ENCODE measurements around the gene KMT2E. TPM values are rescaled to one million over a fixed set of nuclear protein-coding genes. Genes with fewer than 3 reads are reported as not detected.

The KMT2E gene
- total and polyA plus RNA-seq, 2 donors (not counting 1 experiment from before 2014, with no cell fraction given): 32.4 to 328 TPM

DNA sequence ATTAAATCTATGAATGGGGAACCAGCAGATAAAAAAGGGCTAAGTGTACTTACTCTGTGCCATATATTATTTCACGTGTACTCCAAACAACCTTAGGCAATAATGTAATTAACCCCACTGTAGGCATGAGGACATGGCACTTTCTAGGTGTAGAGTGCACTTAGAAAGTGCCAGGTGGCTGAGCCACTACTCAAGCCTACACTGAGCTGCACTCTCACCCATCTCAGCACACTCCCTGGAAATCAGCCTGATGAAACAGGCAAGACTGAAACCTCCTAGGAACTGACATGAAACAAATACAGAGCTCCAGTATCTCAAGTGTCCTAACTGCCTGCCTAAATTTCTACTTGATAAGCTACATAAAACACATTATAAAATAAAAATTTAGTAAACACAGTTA lies 147.4 kb downstream of the KMT2E start:
- peaks cover 6 to 46% of the 10 kb centered on the region in 2 experiments for H3K36me3 ChIP-seq (replicated peaks in 1 of 2; ENCODE audit: control extremely low read depth in 1 of 2, control insufficient read depth in 1 of 2, extremely low read depth in 1 of 2, insufficient read depth in 2 of 2, low read length in 1 of 2)
- DNase-seq (no peak), ATAC-seq (ENCODE audit: low read depth) (no peak)
- TF ChIP-seq, protein P1, sequence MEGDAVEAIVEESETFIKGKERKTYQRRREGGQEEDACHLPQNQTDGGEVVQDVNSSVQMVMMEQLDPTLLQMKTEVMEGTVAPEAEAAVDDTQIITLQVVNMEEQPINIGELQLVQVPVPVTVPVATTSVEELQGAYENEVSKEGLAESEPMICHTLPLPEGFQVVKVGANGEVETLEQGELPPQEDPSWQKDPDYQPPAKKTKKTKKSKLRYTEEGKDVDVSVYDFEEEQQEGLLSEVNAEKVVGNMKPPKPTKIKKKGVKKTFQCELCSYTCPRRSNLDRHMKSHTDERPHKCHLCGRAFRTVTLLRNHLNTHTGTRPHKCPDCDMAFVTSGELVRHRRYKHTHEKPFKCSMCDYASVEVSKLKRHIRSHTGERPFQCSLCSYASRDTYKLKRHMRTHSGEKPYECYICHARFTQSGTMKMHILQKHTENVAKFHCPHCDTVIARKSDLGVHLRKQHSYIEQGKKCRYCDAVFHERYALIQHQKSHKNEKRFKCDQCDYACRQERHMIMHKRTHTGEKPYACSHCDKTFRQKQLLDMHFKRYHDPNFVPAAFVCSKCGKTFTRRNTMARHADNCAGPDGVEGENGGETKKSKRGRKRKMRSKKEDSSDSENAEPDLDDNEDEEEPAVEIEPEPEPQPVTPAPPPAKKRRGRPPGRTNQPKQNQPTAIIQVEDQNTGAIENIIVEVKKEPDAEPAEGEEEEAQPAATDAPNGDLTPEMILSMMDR (IDR thresholded peaks at IDR 0.05): no peak
- no peak for TF ChIP-seq EZH2 (IDR thresholded peaks at IDR 0.05; ENCODE audit: borderline replicate concordance, insufficient read depth, low read depth, low read length, poor library complexity, severe bottlenecking)
- H3K27me3 ChIP-seq (replicated peaks in 1 of 4; ENCODE audit: control extremely low read depth in 1 of 4, control insufficient read depth in 3 of 4, insufficient read depth in 4 of 4, low read length in 3 of 4): no peaks in the 10 kb centered on the region
- H2AFZ ChIP-seq (ENCODE audit: insufficient read depth, low read depth, low read length, poor library complexity, severe bottlenecking): no peak overlapping the region
- H4K20me1 ChIP-seq (ENCODE audit: control insufficient read depth, insufficient read depth, low read length, poor library complexity, severe bottlenecking): peaks cover 3% of the 10 kb centered on the region
- H3K4me2 ChIP-seq (replicated peaks; ENCODE audit: low read depth, low read length, poor library complexity, severe bottlenecking): no peak overlapping the region
- H3K9me3 ChIP-seq (ENCODE audit: control extremely low read depth in 1 of 3, control insufficient read depth in 2 of 3, insufficient read depth in 1 of 3, low read length in 2 of 3): peaks cover 0 to 4% (median 0%) of the 10 kb centered on the region in 3 donors
- H3K27ac ChIP-seq (ENCODE audit: low read length in 2 of 2): no peak overlapping the region
- Mint-ChIP-seq H3K9me3 (ENCODE audit: insufficient read depth) (no peaks in the 10 kb centered on the region), H3K27ac (no peak overlapping the region), H3K27me3 (no peaks in the 10 kb centered on the region), H3K4me3 (no peak overlapping the region), H3K4me1 (no peaks in the 10 kb centered on the region)
- H3K4me1 ChIP-seq (ENCODE audit: control insufficient read depth in 2 of 2, insufficient read depth in 2 of 2, low read length in 2 of 2): no peaks in the 10 kb centered on the region
- intact Hi-C loops (cut with micrococcal nuclease): no loop called here
- CTCF ChIA-PET: interaction anchor here (1.1 kb wide), 1 partner anchor 268 kb away, joined by 4 read pairs; no protein-coding TSS in a partner anchor
- WGBS (ENCODE audit: insufficient coverage): no CpG with 5 or more reads among the region's 1 CpG
- H3K9ac ChIP-seq (ENCODE audit: low read length): no peak overlapping the region
- POLR2A ChIA-PET: no interaction called here
- H3K79me2 ChIP-seq (ENCODE audit: control insufficient read depth, insufficient read depth, low read length): peaks cover 4% of the 10 kb centered on the region
- H3K4me3 ChIP-seq (ENCODE audit: control extremely low read depth in 1 of 5, extremely low read depth in 1 of 5, insufficient read depth in 1 of 5, low read depth in 2 of 5, low read length in 4 of 5): no peak overlapping the region
